Rectal smooth muscle tissue (tissue), 1 donor: ENCODE data around the gene APLN.

Experiments
- H3K27ac ChIP-seq: one replicate; pipeline ENCODE4 v1.7.0; 2013; ENCODE audit warnings: low read depth, low read length, inconsistent platforms
- H3K27me3 ChIP-seq: one replicate; pipeline ENCODE4 v1.7.0; 2013; ENCODE audit warnings: low read length; ENCODE audit not compliant: control insufficient read depth, insufficient read depth
- H3K36me3 ChIP-seq: one replicate; pipeline ENCODE4 v1.7.0; 2013; ENCODE audit warnings: low read length; ENCODE audit not compliant: control insufficient read depth, insufficient read depth
- H3K4me1 ChIP-seq: one replicate; pipeline ENCODE4 v1.7.0; 2013; ENCODE audit warnings: low read length; ENCODE audit not compliant: control insufficient read depth, insufficient read depth
- H3K4me3 ChIP-seq: one replicate; pipeline ENCODE4 v1.7.0; 2013; ENCODE audit warnings: low read length
- H3K9ac ChIP-seq: one replicate; pipeline ENCODE4 v1.7.0; 2013; ENCODE audit warnings: low read length

APLN gene

GRCh38 chrX:129631849-129632248 is 22.9 kb downstream of the APLN start:
- Histone ChIP-seq H3K27ac (no peak overlapping the region), H3K27me3 (no peaks in the 10 kb centered on the region), H3K4me1 (no peaks in the 10 kb centered on the region), H3K9ac (no peak overlapping the region), H3K4me3 (no peak overlapping the region), H3K36me3 (no peaks in the 10 kb centered on the region)

DNA sequence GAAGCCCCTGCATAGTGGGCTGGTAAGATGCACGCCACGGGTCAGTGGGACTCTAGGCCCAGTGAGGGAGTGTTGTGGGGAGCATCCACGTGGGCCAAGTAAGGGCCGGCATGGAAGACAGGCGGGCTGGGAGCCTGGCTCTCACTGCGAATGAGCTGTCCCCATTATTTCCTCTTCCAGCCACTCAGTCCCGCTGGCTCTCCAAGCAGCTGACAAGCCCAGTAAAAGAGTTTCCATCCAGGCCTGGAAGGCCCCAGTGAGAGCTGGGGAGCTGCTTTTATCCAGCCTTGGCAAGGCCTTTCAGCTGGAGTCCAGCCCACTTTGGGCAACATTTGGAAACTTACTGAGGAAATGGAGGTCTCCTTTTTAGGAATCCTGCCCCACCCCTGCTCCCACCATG is 24.9 kb downstream of the APLN start:
- Histone ChIP-seq H3K4me3 (no peak overlapping the region), H3K27me3 (no peaks in the 10 kb centered on the region), H3K9ac (no peak overlapping the region), H3K36me3 (no peaks in the 10 kb centered on the region), H3K27ac (no peak overlapping the region), H3K4me1 (no peaks in the 10 kb centered on the region)

DNA sequence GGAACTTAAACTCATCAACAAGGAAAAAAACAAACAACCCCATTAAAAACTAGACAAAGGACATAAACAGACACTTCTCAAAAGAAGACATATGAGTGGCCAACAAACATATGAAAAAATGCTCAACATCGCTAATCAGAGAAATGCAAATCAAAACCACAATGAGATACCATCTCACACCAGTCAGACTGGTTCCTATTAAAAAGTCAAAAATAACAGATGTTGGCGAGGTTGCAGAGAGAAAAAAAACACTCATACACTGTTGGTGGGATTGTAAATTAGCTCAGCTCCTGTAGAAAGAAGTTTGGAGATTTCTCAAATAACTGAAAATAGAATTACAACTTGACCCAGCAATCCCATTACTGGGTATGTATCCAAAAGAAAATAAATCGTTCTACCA is 28.7 kb downstream of the APLN start:
- Histone ChIP-seq H3K4me1 (no peaks in the 10 kb centered on the region), H3K27me3 (no peaks in the 10 kb centered on the region), H3K36me3 (no peaks in the 10 kb centered on the region), H3K27ac (no peak overlapping the region), H3K9ac (no peak overlapping the region), H3K4me3 (no peak overlapping the region)

DNA sequence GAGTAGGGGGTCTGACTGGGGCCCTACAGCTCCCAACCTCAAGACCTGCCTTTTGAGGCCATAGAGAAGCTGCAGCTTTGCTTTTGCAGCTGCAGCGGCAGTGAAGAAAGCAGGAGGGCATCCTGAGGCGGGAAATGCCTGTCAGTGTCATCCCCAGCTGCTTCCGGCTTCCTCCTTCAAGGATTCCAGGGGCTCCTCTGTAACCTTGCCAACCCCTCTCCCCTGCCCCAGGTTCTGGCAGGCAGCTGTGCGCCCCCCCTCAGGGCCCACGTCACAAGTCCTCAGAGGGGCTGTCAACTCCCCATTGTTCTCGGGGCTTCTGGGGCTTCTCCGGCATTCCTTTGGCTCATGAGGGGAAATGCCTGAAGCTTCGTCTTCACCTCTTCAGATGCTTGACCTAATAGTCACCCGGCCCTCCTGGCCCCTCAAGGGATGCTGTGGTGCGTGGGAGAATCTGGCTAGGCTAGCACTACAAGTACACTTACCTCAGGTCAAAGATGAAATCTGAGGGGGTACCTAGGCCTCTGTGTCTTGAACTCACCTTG is 31.9 kb downstream of the APLN start:
- Histone ChIP-seq H3K9ac (no peak overlapping the region), H3K4me1 (no peaks in the 10 kb centered on the region), H3K4me3 (no peak overlapping the region), H3K27me3 (no peaks in the 10 kb centered on the region), H3K27ac (no peak overlapping the region), H3K36me3 (no peaks in the 10 kb centered on the region)

DNA sequence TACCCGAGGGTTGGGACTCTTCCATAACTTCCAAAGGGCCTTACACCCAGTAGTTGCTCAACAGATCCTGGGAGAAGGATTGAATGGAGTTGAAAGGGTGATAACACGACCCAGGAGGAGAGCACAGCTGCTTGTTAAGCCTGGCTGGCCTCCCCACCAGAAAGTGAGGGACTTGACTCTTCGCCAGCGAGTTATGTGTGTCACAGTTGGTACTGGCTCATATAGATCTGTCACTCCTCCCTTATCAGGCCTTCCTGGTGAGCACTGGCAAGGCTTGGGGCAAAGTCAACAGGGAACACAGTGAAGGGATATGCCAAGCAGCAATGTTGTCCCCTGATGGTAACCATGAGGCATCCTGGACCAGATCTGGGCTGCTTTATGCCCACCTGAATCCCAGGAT is 35.8 kb downstream of the APLN start:
- Histone ChIP-seq H3K9ac (no peak overlapping the region), H3K4me1 (no peaks in the 10 kb centered on the region), H3K36me3 (no peaks in the 10 kb centered on the region), H3K27me3 (no peaks in the 10 kb centered on the region), H3K4me3 (no peak overlapping the region), H3K27ac (no peak overlapping the region)

DNA sequence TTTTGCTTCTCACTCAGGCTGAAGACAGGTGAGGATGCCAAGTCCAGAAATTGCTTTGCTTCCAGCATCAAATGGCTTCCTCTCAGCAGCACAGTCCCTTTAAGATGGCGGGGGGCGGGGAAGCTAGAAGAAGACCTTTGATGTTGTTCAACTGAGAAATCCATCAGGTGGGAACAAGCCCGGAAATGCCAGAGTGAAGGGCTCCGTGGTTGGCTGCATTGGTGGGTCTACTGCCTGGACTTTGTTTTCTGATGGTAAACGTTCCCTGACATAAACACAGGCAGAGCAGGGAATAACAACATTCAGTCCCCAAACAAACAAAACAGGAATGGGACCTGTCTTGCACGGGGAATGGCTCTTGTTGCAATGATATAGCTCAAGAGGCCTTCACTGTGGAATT is 37.3 kb downstream of the APLN start:
- no peaks in the 10 kb centered on the region for H3K36me3 ChIP-seq
- no peak overlapping the region for H3K9ac ChIP-seq
- no peaks in the 10 kb centered on the region for H3K4me1 ChIP-seq
- no peaks in the 10 kb centered on the region for H3K27me3 ChIP-seq
- H3K4me3 ChIP-seq: no peak overlapping the region
- H3K27ac ChIP-seq: no peak overlapping the region

DNA sequence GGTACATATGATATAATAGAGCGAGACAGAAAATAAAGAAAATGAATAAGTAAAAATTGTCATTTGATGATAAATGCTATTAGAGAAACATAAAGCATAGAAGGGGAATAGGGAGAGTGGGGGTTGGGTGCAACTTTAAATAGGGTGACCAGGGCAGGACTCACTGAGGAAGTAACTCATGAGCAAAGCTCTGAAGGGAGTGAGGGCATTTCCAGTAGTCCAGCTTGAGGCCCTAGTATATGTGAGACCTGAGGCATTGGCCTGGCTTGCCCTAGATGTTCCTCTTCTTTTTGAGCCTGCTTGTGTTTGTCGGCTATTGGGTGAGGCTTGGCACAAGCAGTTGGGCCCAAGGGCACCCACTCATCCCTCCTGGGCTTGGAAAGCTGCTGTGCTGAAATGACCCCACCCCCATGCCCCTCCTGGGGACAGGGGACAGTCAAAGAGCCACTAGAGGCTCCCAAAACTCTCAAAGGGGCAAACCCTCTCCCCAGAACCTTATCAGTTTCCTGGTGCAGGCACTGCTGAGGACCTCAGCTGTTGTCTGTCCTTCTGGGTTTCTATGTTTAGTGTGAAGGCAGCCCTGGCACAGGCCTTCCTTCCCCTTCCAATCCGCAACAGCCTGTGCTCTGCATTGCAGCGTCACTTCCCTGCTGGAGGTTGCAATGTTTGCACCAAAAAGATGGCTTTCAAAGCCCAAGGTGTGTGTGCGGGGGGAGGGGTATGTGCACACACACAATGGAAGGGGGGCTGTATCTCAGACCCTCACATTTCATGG is 40.1 kb downstream of the APLN start:
- Histone ChIP-seq H3K9ac (no peak overlapping the region), H3K4me3 (no peak overlapping the region), H3K4me1 (no peaks in the 10 kb centered on the region), H3K27me3 (no peaks in the 10 kb centered on the region), H3K36me3 (no peaks in the 10 kb centered on the region), H3K27ac (no peak overlapping the region)

GRCh38 chrX:129613596-129613995 is 41.2 kb downstream of the APLN start:
- Histone ChIP-seq H3K4me3 (no peak overlapping the region), H3K9ac (no peak overlapping the region), H3K4me1 (no peaks in the 10 kb centered on the region), H3K36me3 (no peaks in the 10 kb centered on the region), H3K27ac (no peak overlapping the region), H3K27me3 (no peaks in the 10 kb centered on the region)

DNA sequence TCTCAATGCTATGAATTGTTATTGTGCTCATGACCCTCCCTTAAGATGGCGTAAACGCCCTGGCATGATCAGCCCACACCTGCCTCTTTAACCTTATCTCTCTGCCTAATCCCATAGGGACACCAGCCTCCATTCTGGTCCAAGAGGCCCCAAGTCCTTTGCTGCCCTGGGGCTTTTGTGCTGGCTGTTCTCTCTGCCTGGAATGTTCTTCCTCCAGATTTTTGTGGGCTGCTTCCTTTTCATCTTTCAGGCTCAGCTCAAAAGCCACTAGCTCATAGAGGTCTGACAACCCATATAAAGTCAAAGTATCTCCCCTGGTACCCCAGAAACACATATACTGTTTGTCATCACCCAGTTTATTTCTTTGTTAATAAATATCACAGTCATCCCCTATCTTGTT is 42.4 kb downstream of the APLN start:
- Histone ChIP-seq H3K27me3 (no peaks in the 10 kb centered on the region), H3K9ac (no peak overlapping the region), H3K4me3 (no peak overlapping the region), H3K36me3 (no peaks in the 10 kb centered on the region), H3K4me1 (no peaks in the 10 kb centered on the region), H3K27ac (no peak overlapping the region)

DNA sequence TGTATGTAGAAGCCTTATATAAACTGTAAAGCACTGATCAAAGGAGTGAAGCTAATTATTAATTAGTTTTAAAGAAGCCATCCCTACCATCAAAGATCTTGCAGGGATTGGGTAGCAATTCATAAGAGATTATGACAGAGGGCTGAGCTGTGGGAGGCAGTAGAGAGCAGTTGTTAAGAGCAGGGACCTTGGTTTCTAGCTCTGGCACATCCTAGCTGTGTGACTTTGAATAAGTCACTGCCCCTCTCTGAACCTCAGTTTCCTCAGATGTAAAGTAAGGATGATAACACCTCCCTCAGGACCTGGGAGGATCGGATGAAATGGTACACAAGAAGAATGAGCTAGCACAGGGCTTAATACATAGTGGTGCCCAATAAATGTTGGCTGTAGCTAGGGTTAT is 45.4 kb downstream of the APLN start:
- no peak overlapping the region for H3K4me3 ChIP-seq

DNA sequence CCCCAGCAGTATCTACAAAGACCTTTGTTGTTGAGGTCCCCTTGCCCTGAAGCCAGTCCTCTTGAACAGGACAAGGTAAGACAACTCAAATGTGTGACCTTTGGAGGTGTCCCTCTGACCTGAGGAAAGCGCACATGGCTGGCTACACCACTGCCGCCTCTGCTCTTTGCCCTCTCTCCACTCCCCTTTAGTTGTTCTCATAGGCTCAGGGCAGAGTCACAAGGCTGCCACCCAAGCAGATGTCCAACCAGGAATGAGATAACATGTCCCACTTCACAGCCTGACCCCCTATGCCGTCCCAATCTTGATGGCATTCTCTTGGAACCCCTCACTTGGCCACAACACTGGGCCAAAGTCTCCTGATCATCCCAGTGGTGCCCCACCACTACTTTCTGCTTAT is 46.3 kb downstream of the APLN start:
- Histone ChIP-seq H3K27me3 (no peaks in the 10 kb centered on the region), H3K27ac (no peak overlapping the region), H3K4me3 (no peak overlapping the region), H3K9ac (no peak overlapping the region), H3K4me1 (peaks cover 3% of the 10 kb centered on the region), H3K36me3 (no peaks in the 10 kb centered on the region)

More for the DNA sequence above, 45.4 kb downstream of the APLN start:
- Histone ChIP-seq H3K9ac (no peak overlapping the region), H3K27me3 (no peaks in the 10 kb centered on the region), H3K27ac (no peak overlapping the region), H3K36me3 (no peaks in the 10 kb centered on the region), H3K4me1 (peaks cover 1% of the 10 kb centered on the region)

DNA sequence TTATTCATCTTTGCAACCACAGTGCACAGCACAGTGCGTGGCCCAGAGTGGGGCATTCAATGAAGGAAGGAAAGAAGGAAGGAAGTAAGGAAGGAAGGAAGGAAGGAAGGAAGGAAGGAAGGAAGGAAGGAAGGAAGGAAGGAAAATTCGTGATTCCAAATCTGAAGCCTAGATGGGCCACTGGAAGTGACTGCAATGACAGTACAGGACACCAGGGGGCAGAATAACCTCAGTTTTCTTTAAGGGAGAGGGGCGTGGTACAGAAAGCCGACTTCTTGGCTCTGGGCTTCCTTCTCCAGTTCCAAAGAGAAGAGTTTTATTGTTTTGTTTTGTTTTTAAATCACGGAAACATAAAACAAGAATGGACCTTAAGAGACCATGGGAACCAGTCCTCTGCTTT is 47.8 kb downstream of the APLN start:
- no peak overlapping the region for H3K27ac ChIP-seq
- H3K4me1 ChIP-seq: peaks cover 3% of the 10 kb centered on the region
- no peaks in the 10 kb centered on the region for H3K36me3 ChIP-seq
- no peak overlapping the region for H3K9ac ChIP-seq
- no peak overlapping the region for H3K4me3 ChIP-seq
- no peaks in the 10 kb centered on the region for H3K27me3 ChIP-seq

DNA sequence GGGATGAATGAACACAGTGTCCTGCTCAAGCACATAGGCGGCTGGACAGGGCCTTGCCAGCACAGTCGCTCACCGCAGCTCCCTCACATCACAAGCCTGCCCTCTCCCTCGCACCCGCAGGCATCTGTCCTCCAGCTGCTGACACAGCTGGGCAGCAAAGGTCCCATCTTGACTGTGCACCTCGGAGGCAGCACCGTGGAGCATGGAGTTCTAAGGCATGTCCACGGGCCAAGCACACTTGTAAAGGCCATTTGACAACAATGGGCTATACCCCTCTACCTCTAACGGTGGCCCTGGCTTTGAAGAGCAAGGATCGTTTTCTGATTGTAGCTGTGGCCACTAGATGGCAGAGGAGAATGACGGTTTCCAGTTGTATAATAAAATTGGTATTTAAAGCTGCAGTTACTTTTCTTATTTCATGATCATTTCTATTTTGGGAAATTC is 53.8 kb downstream of the APLN start:
- H3K4me1 ChIP-seq: peaks cover 3% of the 10 kb centered on the region
- H3K27me3 ChIP-seq: no peaks in the 10 kb centered on the region
- no peaks in the 10 kb centered on the region for H3K36me3 ChIP-seq
- H3K9ac ChIP-seq: no peak overlapping the region
- no peak overlapping the region for H3K4me3 ChIP-seq
- peak overlapping the region; percentile 8 for H3K27ac ChIP-seq
